Astrocyte of the cerebellum (primary cell): ENCODE measurements around the gene BRICD5.
A peak's percentile ranks its signal among the peaks of the same experiment; 100 is the strongest.

ENCODE experiments used
- DNase-seq: peaks from one replicate; pipeline ENCODE4 v3.0.0-alpha.2; 2011; ENCODE audit warnings: low read depth
- H3K4me3 ChIP-seq: 2 replicates; pipeline ENCODE4 v1.5.1; 2011; ENCODE audit warnings: mild to moderate bottlenecking, low read depth, low read length, moderate library complexity
- CTCF ChIP-seq: IDR thresholded peaks from 2 replicates; pipeline ENCODE4 v1.5.1; 2012; ENCODE audit warnings: low read length, low read depth, moderate library complexity, mild to moderate bottlenecking; ENCODE audit errors: missing control alignments
- in situ Hi-C: cut with HindIII; loops from 2 replicates; pipeline ENCODE4 v1.10.0; 2017; ENCODE audit warnings: low sequenced_read_pairs

BRICD5 gene

GRCh38 chr16:2213817-2214718, 3.4 kb upstream of the BRICD5 start:
- peak; percentile 7 for TF ChIP-seq CTCF
- no peak for DNase-seq
- H3K4me3 ChIP-seq = peak overlapping the region; percentile 54
- in situ Hi-C loops = no loop called here

GRCh38 chr16:2212362-2213324, 2.0 kb upstream of the BRICD5 start:
- in situ Hi-C loops = no loop called here
- peak overlapping the region; percentile 54 for H3K4me3 ChIP-seq
- DNase-seq = no peak
- TF ChIP-seq CTCF = no peak

GRCh38 chr16:2211923-2212347, 1.3 kb upstream of the BRICD5 start:
- H3K4me3 ChIP-seq = no peak overlapping the region
- no peak for TF ChIP-seq CTCF
- no peak for DNase-seq
- in situ Hi-C loops = no loop called here

GRCh38 chr16:2210009-2210332, 692 bp downstream of the BRICD5 start:
- no peak for DNase-seq
- H3K4me3 ChIP-seq = no peak overlapping the region
- in situ Hi-C loops = no loop called here
- TF ChIP-seq CTCF = no peak

- no peak overlapping the region for H3K4me3 ChIP-seq
- no peak for TF ChIP-seq CTCF
- DNase-seq = no peak
- in situ Hi-C loops = no loop called here
Observed at GRCh38 chr16:2209258-2210008, 1.2 kb downstream of the BRICD5 start.

- H3K4me3 ChIP-seq = no peak overlapping the region
- DNase-seq = no peak
- TF ChIP-seq CTCF = no peak
- in situ Hi-C loops = no loop called here
Observed at GRCh38 chr16:2208772-2209171, 1.9 kb downstream of the BRICD5 start.
